ENCODE results near the gene TRAPPC10. TPM values are rescaled to one million over a fixed set of nuclear protein-coding genes. Genes with fewer than 3 reads are reported as not detected.

The TRAPPC10 gene
- total RNA-seq, 2 experiments from 2014 or later, result 98.1 to 101 TPM

GRCh38 chr21:44052830-44053226 lies 40.7 kb downstream of the TRAPPC10 start:
- no peak for TF ChIP-seq CTCF (IDR thresholded peaks at IDR 0.05)
- Mint-ChIP-seq H3K4me3 (no peak overlapping the region), H3K4me1 (ENCODE audit: low read depth) (peaks cover 12% of the 10 kb centered on the region), H3K27ac (peak overlapping the region; percentile 28), H3K27me3 (no peaks in the 10 kb centered on the region), H3K9me3 (no peaks in the 10 kb centered on the region), H3K36me3 (ENCODE audit: low read depth) (peaks cover 91% of the 10 kb centered on the region)
- ChIA-PET CTCF (no interaction called here), POLR2A (no interaction called here)
- Histone ChIP-seq H3K4me1 (ENCODE audit: insufficient read depth, low read length) (peaks cover 18% of the 10 kb centered on the region), H3K4me3 (ENCODE audit: low read length) (no peak overlapping the region), H3K27me3 (ENCODE audit: control insufficient read depth in 1 of 2, insufficient read depth in 2 of 2, low read length in 2 of 2) (no peaks in the 10 kb centered on the region), H3K9me3 (ENCODE audit: control insufficient read depth in 1 of 2, insufficient read depth in 1 of 2, low read length in 2 of 2) (no peaks in the 10 kb centered on the region), H3K36me3 (ENCODE audit: insufficient read depth, low read length) (peaks cover 83% of the 10 kb centered on the region), H3K27ac (ENCODE audit: low read depth in 1 of 2, low read length in 2 of 2) (no peak overlapping the region)
- DNase-seq, result no peak
- intact Hi-C loops (cut with DNase I, micrococcal nuclease), result no loop called here
- ATAC-seq (ENCODE audit: poor library complexity), result no peak

- no peaks in the 10 kb centered on the region for H3K27me3 ChIP-seq (ENCODE audit: control insufficient read depth in 1 of 2, insufficient read depth in 2 of 2, low read length in 2 of 2)
- H3K9me3 ChIP-seq (ENCODE audit: control insufficient read depth in 1 of 2, insufficient read depth in 1 of 2, low read length in 2 of 2), result no peaks in the 10 kb centered on the region
- peaks cover 22% of the 10 kb centered on the region for H3K4me1 ChIP-seq (ENCODE audit: insufficient read depth, low read length)
- no peaks in the 10 kb centered on the region for H3K9me3 Mint-ChIP-seq
- no peak overlapping the region for H3K4me3 ChIP-seq (ENCODE audit: low read length)
- peaks cover 19% of the 10 kb centered on the region for H3K4me1 Mint-ChIP-seq (ENCODE audit: low read depth)
- CTCF ChIA-PET, result no interaction called here
- POLR2A ChIA-PET, result interaction anchor here (0.6 kb wide), 1 partner anchor 20 kb away, joined by 3 read pairs; no protein-coding TSS in a partner anchor
- ATAC-seq (ENCODE audit: poor library complexity) (no peak), DNase-seq (no peak)
- H3K4me3 Mint-ChIP-seq, result no peak overlapping the region
- no peaks in the 10 kb centered on the region for H3K27me3 Mint-ChIP-seq
- H3K27ac Mint-ChIP-seq, result peak overlapping the region; percentile 28
- H3K36me3 ChIP-seq (ENCODE audit: insufficient read depth, low read length), result peaks cover 81% of the 10 kb centered on the region
- peaks cover 92% of the 10 kb centered on the region for H3K36me3 Mint-ChIP-seq (ENCODE audit: low read depth)
- intact Hi-C loops (cut with DNase I, micrococcal nuclease), result no loop called here
- H3K27ac ChIP-seq (ENCODE audit: low read depth in 1 of 2, low read length in 2 of 2), result no peak overlapping the region
- no peak for TF ChIP-seq CTCF (IDR thresholded peaks at IDR 0.05)
These were observed 41.5 kb downstream of the TRAPPC10 start for GRCh38 chr21:44053567-44053966.

- Histone ChIP-seq H3K4me3 (ENCODE audit: low read length) (no peak overlapping the region), H3K27ac (ENCODE audit: low read depth in 1 of 2, low read length in 2 of 2) (no peak overlapping the region), H3K9me3 (ENCODE audit: control insufficient read depth in 1 of 2, insufficient read depth in 1 of 2, low read length in 2 of 2) (no peaks in the 10 kb centered on the region), H3K4me1 (ENCODE audit: insufficient read depth, low read length) (peaks cover 15% of the 10 kb centered on the region), H3K36me3 (ENCODE audit: insufficient read depth, low read length) (peaks cover 82% of the 10 kb centered on the region), H3K27me3 (ENCODE audit: control insufficient read depth in 1 of 2, insufficient read depth in 2 of 2, low read length in 2 of 2) (no peaks in the 10 kb centered on the region)
- ChIA-PET POLR2A (interaction anchor here (1.0 kb wide), 1 partner anchor 29 kb away, joined by 3 read pairs; no protein-coding TSS in a partner anchor), CTCF (no interaction called here)
- Mint-ChIP-seq H3K27ac (peak overlapping the region; percentile 66), H3K4me1 (ENCODE audit: low read depth) (peaks cover 14% of the 10 kb centered on the region), H3K27me3 (no peaks in the 10 kb centered on the region), H3K4me3 (no peak overlapping the region), H3K36me3 (ENCODE audit: low read depth) (peaks cover 94% of the 10 kb centered on the region), H3K9me3 (no peaks in the 10 kb centered on the region)
- TF ChIP-seq CTCF (IDR thresholded peaks at IDR 0.05), result no peak
- intact Hi-C loops (cut with DNase I, micrococcal nuclease), result no loop called here
- ATAC-seq (ENCODE audit: poor library complexity), result no peak
- DNase-seq, result no peak
These were observed 42.6 kb downstream of the TRAPPC10 start for GRCh38 chr21:44054710-44055109.
